SK-N-SH (cell line): ENCODE results near the gene FMN1. TPM values are rescaled to one million over a fixed set of nuclear protein-coding genes. Genes with fewer than 3 reads are reported as not detected.
A peak's percentile ranks its signal among the peaks of the same experiment; 100 is the strongest.

Source experiments
- CTCF ChIA-PET: fragments of 300-600, 350-600 bp; formaldehyde crosslinking; extraction: SDS; loops from one replicate; lab custom pipeline; 2021; lab: Yijun Ruan, JAX
- POLR2A ChIA-PET: fragments of 350-600 bp; sonication (Branson Sonifier 250); formaldehyde crosslinking; extraction: SDS; loops from one replicate; lab custom pipeline; 2020; ENCODE audit warnings: antibody characterized with exemption, inconsistent platforms; lab: Yijun Ruan, JAX
- DNase-seq: peaks from one replicate; pipeline ENCODE4 v3.0.0; 2012
- H2AFZ ChIP-seq: fragments of 200-600 bp; sonication (generic); 2 replicates; pipeline ENCODE4 v1.8.1; 2016; ENCODE audit warnings: antibody characterized with exemption, mild to moderate bottlenecking, low read depth
- H3F3A ChIP-seq: fragments of 200-600 bp; sonication (generic); replicated peaks from 2 replicates; pipeline ENCODE3; 2016; ENCODE audit warnings: antibody characterized with exemption, mild to moderate bottlenecking; ENCODE audit not compliant: insufficient read depth
- H3K27ac ChIP-seq, 2 experiments: fragments of 200-500 bp in 1 of 2; fragments of 200-600 bp in 1 of 2; sonication (Bioruptor generic) in 1 of 2; sonication (generic), shearing (Covaris generic) in 1 of 2; 2 replicates each; pipeline versions ENCODE4 v1.5.1 to v1.6.1; 2014 to 2016; ENCODE audit warnings: low read depth in 2 of 2, inconsistent platforms in 1 of 2, low read length in 1 of 2, mild to moderate bottlenecking in 1 of 2, mixed read lengths in 1 of 2
- H3K27me3 ChIP-seq: fragments of 200-600 bp; sonication (generic), shearing (Covaris generic); 2 replicates; pipeline ENCODE4 v1.6.1; 2016; ENCODE audit warnings: mixed run types; ENCODE audit not compliant: insufficient read depth
- H3K36me3 ChIP-seq, 2 experiments: fragments of 200-500 bp in 1 of 2; fragments of 200-600 bp in 1 of 2; sonication (Bioruptor generic) in 1 of 2; sonication (generic) in 1 of 2; replicated peaks in 1 of 2; 2 replicates each; pipeline versions ENCODE3 to v1.5.1; 2014 to 2016; ENCODE audit warnings: low read length in 1 of 2, mild to moderate bottlenecking in 1 of 2; ENCODE audit not compliant: insufficient read depth in 2 of 2, control insufficient read depth in 1 of 2
- H3K4me1 ChIP-seq, 2 experiments: fragments of 200-500 bp in 1 of 2; fragments of 200-600 bp in 1 of 2; sonication (Bioruptor generic) in 1 of 2; sonication (generic), shearing (Covaris generic) in 1 of 2; 2 replicates each; pipeline versions ENCODE4 v1.5.1 to v1.6.1; 2014 to 2016; ENCODE audit warnings: low read depth in 1 of 2, low read length in 1 of 2, mixed run types in 1 of 2; ENCODE audit not compliant: insufficient read depth in 2 of 2, control insufficient read depth in 1 of 2
- H3K4me2 ChIP-seq: fragments of 200-600 bp; sonication (generic), shearing (Covaris generic); 2 replicates; pipeline ENCODE4 v1.6.1; 2017; ENCODE audit warnings: mixed run types
- H3K4me3 ChIP-seq, 2 experiments: fragments of 200-500 bp in 1 of 2; fragments of 200-600 bp in 1 of 2; sonication (Bioruptor generic) in 1 of 2; sonication (generic), shearing (Covaris generic) in 1 of 2; 2 replicates each; pipeline versions ENCODE4 v1.5.1 to v1.8.1; 2014 to 2016; ENCODE audit warnings: low read depth in 2 of 2, inconsistent platforms in 1 of 2, low read length in 1 of 2, mild to moderate bottlenecking in 1 of 2, mixed read lengths in 1 of 2, moderate library complexity in 1 of 2
- H3K79me2 ChIP-seq: fragments of 200-600 bp; sonication (generic); 2 replicates; pipeline ENCODE4 v1.8.1; 2017; ENCODE audit warnings: mild to moderate bottlenecking; ENCODE audit not compliant: insufficient read depth
- H3K9ac ChIP-seq: fragments of 200-600 bp; sonication (generic); 2 replicates; pipeline ENCODE4 v1.6.1; 2017; ENCODE audit warnings: mixed run types
- H3K9me2 ChIP-seq: fragments of 200-600 bp; sonication (generic); 2 replicates; pipeline ENCODE4 v1.6.1; 2017; ENCODE audit warnings: mixed run types
- H3K9me3 ChIP-seq: fragments of 200-600 bp; sonication (generic); 2 replicates; pipeline ENCODE4 v1.6.1; 2017; ENCODE audit warnings: mixed run types, mild to moderate bottlenecking, moderate library complexity
- H4K20me1 ChIP-seq: fragments of 200-600 bp; sonication (generic); 2 replicates; pipeline ENCODE4 v1.6.1; 2017; ENCODE audit warnings: mild to moderate bottlenecking, mixed run types; ENCODE audit not compliant: insufficient read depth
- CHD2 ChIP-seq: fragments of 150-350 bp; IDR thresholded peaks from 2 replicates; pipeline ENCODE4 v1.6.1; 2018; ENCODE audit warnings: low read length; ENCODE audit not compliant: partially characterized antibody
- CTCF ChIP-seq: fragments of 200-600 bp; sonication (generic); IDR thresholded peaks from 2 replicates; pipeline ENCODE4 v1.6.1; 2017; ENCODE audit warnings: antibody characterized with exemption, mild to moderate bottlenecking, moderate library complexity
- ELF1 ChIP-seq: IDR thresholded peaks from 2 replicates; pipeline ENCODE4 v1.4.0; 2012
- EP300 ChIP-seq, 2 experiments: IDR thresholded peaks; 2 replicates each; pipeline versions ENCODE4 v1.4.0 to v1.6.1; 2012; ENCODE audit warnings: borderline replicate concordance in 1 of 2, low read depth in 1 of 2, low read length in 1 of 2
- EZH2phosphoT487 ChIP-seq: fragments of 200-600 bp; sonication (generic); IDR thresholded peaks from 2 replicates; pipeline ENCODE4 v1.6.1; 2017; ENCODE audit warnings: low read depth, mixed run types, mild to moderate bottlenecking, antibody characterized with exemption, moderate library complexity, borderline replicate concordance
- GATA2 ChIP-seq: sonication (generic); formaldehyde crosslinking; IDR thresholded peaks from 2 replicates; pipeline ENCODE4 v1.5.0; 2020; ENCODE audit warnings: mild to moderate bottlenecking, missing genetic modification reagents
- IRF3 ChIP-seq: fragments of 150-350 bp; IDR thresholded peaks from 2 replicates; pipeline ENCODE4 v1.6.1; 2016; ENCODE audit warnings: mild to moderate bottlenecking, low read depth, low read length
- JUND ChIP-seq: IDR thresholded peaks from 2 replicates; pipeline ENCODE4 v1.4.0; 2012
- MEF2A ChIP-seq: IDR thresholded peaks from 2 replicates; pipeline ENCODE4 v1.4.0; 2012; ENCODE audit warnings: low read depth, borderline replicate concordance
- NRF1 ChIP-seq: IDR thresholded peaks from 2 replicates; pipeline ENCODE4 v1.6.1; 2012; ENCODE audit warnings: low read depth, mild to moderate bottlenecking, low read length
- POLR2AphosphoS5 ChIP-seq: IDR thresholded peaks from 2 replicates; pipeline ENCODE4 v1.6.1; 2012; ENCODE audit warnings: low read depth, low read length
- RAD21 ChIP-seq: IDR thresholded peaks from 2 replicates; pipeline ENCODE4 v1.6.1; 2012; ENCODE audit warnings: mild to moderate bottlenecking, low read length
- RXRA ChIP-seq: IDR thresholded peaks from 2 replicates; pipeline ENCODE4 v1.4.0; 2012; ENCODE audit warnings: low read depth, mild to moderate bottlenecking, borderline replicate concordance
- TAF1 ChIP-seq: IDR thresholded peaks from 2 replicates; pipeline ENCODE4 v1.6.1; 2012; ENCODE audit warnings: low read depth, mild to moderate bottlenecking, low read length, moderate library complexity, borderline replicate concordance
- TCF12 ChIP-seq: IDR thresholded peaks from 2 replicates; pipeline ENCODE4 v1.4.0; 2012
- USF1 ChIP-seq: IDR thresholded peaks from 2 replicates; pipeline ENCODE4 v1.4.0; 2012; ENCODE audit warnings: low read depth, borderline replicate concordance
- ZBTB33 ChIP-seq: IDR thresholded peaks from 2 replicates; pipeline ENCODE4 v1.4.0; 2012; ENCODE audit warnings: low read depth, borderline replicate concordance
- WGBS: methylation state at CpG from one replicate; pipeline ENCODE4 v1.1.6; 2017; ENCODE audit warnings: low lambda C conversion rate; 5-methylcytosine and 5-hydroxymethylcytosine counted together
- polyA plus RNA-seq, 3 experiments: library from polyadenylated mRNA; depleted of rRNA; stranded (reverse); fragments of >200 nt; gene quantifications; 2 replicates each; pipeline ENCODE4 v1.2.3, GENCODE V29; 2012

FMN1 gene
- polyA plus RNA-seq, 1 of the 3 experiments (the other 2 are of a cell fraction): 9.1 TPM

GRCh38 chr15:32774022-32774421, 420.5 kb downstream of the FMN1 start (continued):
- TF ChIP-seq ZBTB33: no peak
- TF ChIP-seq, all 33 proteins: peak for 9

GRCh38 chr15:32767236-32767635, 427.3 kb downstream of the FMN1 start:
- peaks cover 31% of the 10 kb centered on the region for H3F3A ChIP-seq
- ChIA-PET CTCF (interaction anchor here (0.6 to 1.5 kb wide), 2 partner anchors 15 to 105 kb away, joined by 3 to 5 read pairs; no protein-coding TSS in a partner anchor), POLR2A (no interaction called here)
- H3K36me3 ChIP-seq: peaks cover 17 to 38% of the 10 kb centered on the region in 2 experiments
- H3K27me3 ChIP-seq: no peaks in the 10 kb centered on the region
- no peaks in the 10 kb centered on the region for H3K9me3 ChIP-seq
- H3K79me2 ChIP-seq: peaks cover 13% of the 10 kb centered on the region; the same call in 1 of the 2 replicates
- no peak overlapping the region for H3K27ac ChIP-seq
- no peak overlapping the region for H3K9ac ChIP-seq
- WGBS: 89% methylated on average over 1 of the region's 1 CpG
- H4K20me1 ChIP-seq: no peaks in the 10 kb centered on the region
- no peaks in the 10 kb centered on the region for H3K4me1 ChIP-seq
- H3K4me2 ChIP-seq: no peak overlapping the region
- H3K4me3 ChIP-seq: no peak overlapping the region
- DNase-seq: no peak
- H3K9me2 ChIP-seq: no peaks in the 10 kb centered on the region
- no peak overlapping the region for H2AFZ ChIP-seq
- TF ChIP-seq TCF12 (no peak), NRF1 (no peak), POLR2AphosphoS5 (peak; percentile 8; the same call in 1 of the 2 replicates), TAF1 (no peak), USF1 (no peak), RAD21 (no peak), RXRA (no peak), EZH2phosphoT487 (no peak)

- 0 out of 2 replicates have a peak, but pooled peaks cover 6% of the 10 kb centered on the region for H3K79me2 ChIP-seq
- H3K4me2 ChIP-seq: no peak overlapping the region
- H2AFZ ChIP-seq: no peak overlapping the region
- 84% methylated on average over 3 of the region's 3 CpGs for WGBS
- no peak for TF ChIP-seq POLR2AphosphoS5
- no peak for TF ChIP-seq CTCF
- TF ChIP-seq GATA2 (CRISPR knock-in tag): no peak
- TF ChIP-seq MEF2A: no peak
- TF ChIP-seq JUND: no peak
- no peak for TF ChIP-seq EP300 (IDR thresholded peaks at IDR 0.05; ENCODE audit: borderline replicate concordance in 1 of 2, low read depth in 1 of 2, low read length in 1 of 2)
- no peak for TF ChIP-seq CHD2
- TF ChIP-seq ZBTB33: no peak
- TF ChIP-seq NRF1: no peak
- no peak for TF ChIP-seq ELF1
- TF ChIP-seq IRF3: no peak
- ChIA-PET POLR2A (no interaction called here), CTCF (no interaction called here)
- H3K4me3 ChIP-seq: no peak overlapping the region
- H3K9me3 ChIP-seq: no peaks in the 10 kb centered on the region
- H3K27me3 ChIP-seq: no peaks in the 10 kb centered on the region
- H3K36me3 ChIP-seq: peaks cover 7 to 29% of the 10 kb centered on the region in 2 experiments
- H3K9ac ChIP-seq: no peak overlapping the region
- H3K27ac ChIP-seq: no peak overlapping the region
- DNase-seq: no peak
- peaks cover 31% of the 10 kb centered on the region for H3F3A ChIP-seq
- H3K4me1 ChIP-seq: no peaks in the 10 kb centered on the region
- H3K9me2 ChIP-seq: no peaks in the 10 kb centered on the region
- no peaks in the 10 kb centered on the region for H4K20me1 ChIP-seq
Observed at GRCh38 chr15:32766101-32766500, 428.4 kb downstream of the FMN1 start.
